Neural progenitor cell (in vitro differentiated cells): ENCODE measurements around the gene WRAP73. TPM values are rescaled to one million over a fixed set of nuclear protein-coding genes. Genes with fewer than 3 reads are reported as not detected.

Experiments used
- DNase-seq: peaks from one replicate; pipeline ENCODE4 v3.0.0-alpha.2; 2016; ENCODE audit warnings: low spot score
- H2AFZ ChIP-seq: fragments of 200-600 bp; sonication (generic); replicated peaks from 2 replicates; pipeline ENCODE4 v1.6.1; 2016; ENCODE audit warnings: antibody characterized with exemption
- H3F3A ChIP-seq: fragments of 200-600 bp; sonication (generic); 2 replicates; pipeline ENCODE4 v1.6.1; 2016; ENCODE audit warnings: antibody characterized with exemption, low read depth
- H3K27ac ChIP-seq: fragments of 200-600 bp; sonication (generic); 2 replicates; pipeline ENCODE4 v1.5.1; 2016; ENCODE audit warnings: mild to moderate bottlenecking
- H3K27me3 ChIP-seq: fragments of 200-600 bp; sonication (generic); 2 replicates; pipeline ENCODE4 v1.6.1; 2016; ENCODE audit warnings: mild to moderate bottlenecking, moderate library complexity
- H3K36me3 ChIP-seq: fragments of 200-600 bp; sonication (generic); 2 replicates; pipeline ENCODE4 v1.5.1; 2016
- H3K4me1 ChIP-seq: fragments of 200-600 bp; sonication (generic); 2 replicates; pipeline ENCODE4 v1.6.1; 2016; ENCODE audit warnings: mixed run types
- H3K4me2 ChIP-seq: fragments of 200-600 bp; sonication (generic); 2 replicates; pipeline ENCODE4 v1.6.1; 2016
- H3K4me3 ChIP-seq: fragments of 200-600 bp; sonication (generic); 2 replicates; pipeline ENCODE4 v1.5.1; 2016
- H3K79me2 ChIP-seq: fragments of 200-600 bp; sonication (generic); 2 replicates; pipeline ENCODE4 v1.6.1; 2016; ENCODE audit warnings: low read depth
- H3K9ac ChIP-seq: fragments of 200-600 bp; sonication (generic); 2 replicates; pipeline ENCODE4 v1.6.1; 2016
- H3K9me3 ChIP-seq: fragments of 200-600 bp; sonication (generic); 2 replicates; pipeline ENCODE4 v1.5.1; 2016; ENCODE audit warnings: low read depth
- H4K20me1 ChIP-seq: fragments of 200-600 bp; sonication (generic); 2 replicates; pipeline ENCODE4 v1.6.1; 2016; ENCODE audit warnings: low read depth
- H3K27ac Mint-ChIP-seq: 3 replicates; pipeline ENCODE4 v1.8.0; 2021; ENCODE audit warnings: mixed read lengths
- H3K27me3 Mint-ChIP-seq: 2 replicates; pipeline ENCODE4 v1.8.0; 2022; ENCODE audit warnings: low read depth, mild to moderate bottlenecking, inconsistent platforms, moderate library complexity, mixed read lengths; ENCODE audit not compliant: insufficient read depth
- H3K36me3 Mint-ChIP-seq: 3 replicates; pipeline ENCODE4 v1.8.0; 2021; ENCODE audit warnings: mixed read lengths
- H3K4me1 Mint-ChIP-seq: 3 replicates; pipeline ENCODE4 v1.8.0; 2021; ENCODE audit warnings: mixed read lengths
- H3K4me3 Mint-ChIP-seq: 3 replicates; pipeline ENCODE4 v1.8.0; 2021; ENCODE audit warnings: mild to moderate bottlenecking, moderate library complexity, mixed read lengths
- H3K9me3 Mint-ChIP-seq: 3 replicates; pipeline ENCODE4 v1.8.0; 2020; ENCODE audit warnings: mixed read lengths
- EZH2 ChIP-seq: fragments of 200-600 bp; sonication (generic); IDR thresholded peaks from 2 replicates; pipeline ENCODE4 v1.6.1; 2017; ENCODE audit warnings: antibody characterized with exemption, mild to moderate bottlenecking, moderate library complexity
- EZH2phosphoT487 ChIP-seq: fragments of 200-600 bp; sonication (generic); IDR thresholded peaks from 2 replicates; pipeline ENCODE4 v1.6.1; 2017; ENCODE audit warnings: antibody characterized with exemption
- total RNA-seq: library from RNA; depleted of rRNA; stranded (reverse); fragments of >200 nt; gene quantifications from 2 replicates; pipeline ENCODE4 v1.2.3, GENCODE V29; 2015; ENCODE audit warnings: low replicate concordance
- TF ChIP-seq, protein P1 (sequence below): fragments of 200-600 bp; sonication (generic); IDR thresholded peaks from 2 replicates; pipeline ENCODE4 v1.5.1; 2017; ENCODE audit warnings: antibody characterized with exemption, mild to moderate bottlenecking

The WRAP73 gene
- total RNA-seq, 1 donor from 2014 or later: 12.0 TPM

DNA sequence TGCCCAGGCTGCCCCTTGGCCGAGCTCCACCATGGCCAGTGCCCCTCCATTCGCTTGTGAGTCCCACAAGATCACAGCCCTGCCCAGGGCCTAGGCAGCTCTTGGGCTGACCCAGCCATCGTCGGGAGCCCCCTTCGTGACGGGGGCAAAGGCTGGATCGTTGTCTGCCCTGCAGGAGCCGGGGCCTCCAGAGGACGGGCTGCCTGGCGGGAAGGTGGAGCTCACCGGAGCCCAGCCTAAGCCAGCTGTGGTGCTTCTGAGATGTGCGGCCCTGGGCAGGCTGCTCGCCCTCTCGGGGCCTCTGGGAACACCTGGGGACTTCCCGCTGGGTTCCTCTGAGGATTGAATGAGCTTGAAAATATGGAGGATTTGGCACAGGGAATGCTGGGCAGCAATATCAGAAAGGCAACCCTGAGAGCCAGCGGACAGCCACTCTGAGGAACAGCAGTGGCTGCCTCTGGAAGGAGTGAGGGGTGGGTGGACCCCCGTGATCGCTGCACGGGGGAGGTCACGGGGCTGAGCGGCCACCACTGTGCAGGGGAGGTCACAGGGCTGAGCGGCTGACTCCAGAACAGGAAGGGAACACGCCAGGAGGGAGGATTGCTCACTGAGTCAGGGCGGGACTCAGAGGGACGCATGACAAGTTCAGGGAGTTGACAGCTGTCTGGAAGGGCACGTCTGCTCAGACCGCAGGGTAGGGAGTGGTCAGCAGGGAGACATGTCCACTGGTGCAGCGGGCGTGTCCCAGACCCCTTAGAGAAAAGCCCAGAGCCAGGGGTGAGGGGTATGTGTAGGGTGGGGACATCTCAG lies 21.7 kb upstream of the WRAP73 start:
- H3K27me3 Mint-ChIP-seq: peaks cover 15% of the 10 kb centered on the region
- no peak overlapping the region for H3K27ac ChIP-seq
- no peak overlapping the region for H3K4me2 ChIP-seq
- no peaks in the 10 kb centered on the region for H4K20me1 ChIP-seq
- no peak overlapping the region for H3K9ac ChIP-seq
- no peak overlapping the region for H3K4me3 ChIP-seq
- no peaks in the 10 kb centered on the region for H3F3A ChIP-seq
- peaks cover 44% of the 10 kb centered on the region for H3K27me3 ChIP-seq
- H3K36me3 ChIP-seq: no peaks in the 10 kb centered on the region
- no peaks in the 10 kb centered on the region for H3K9me3 ChIP-seq
- no peak for DNase-seq
- peaks cover 3% of the 10 kb centered on the region for H3K36me3 Mint-ChIP-seq
- no peaks in the 10 kb centered on the region for H3K4me1 ChIP-seq
- H2AFZ ChIP-seq: no peak overlapping the region
- peaks cover 26% of the 10 kb centered on the region for H3K4me1 Mint-ChIP-seq
- H3K79me2 ChIP-seq: no peaks in the 10 kb centered on the region
- no peaks in the 10 kb centered on the region for H3K9me3 Mint-ChIP-seq
- peak overlapping the region; percentile 87 for H3K27ac Mint-ChIP-seq
- H3K4me3 Mint-ChIP-seq: peak overlapping the region; percentile 33
- no peak for TF ChIP-seq EZH2
- TF ChIP-seq, protein P1, sequence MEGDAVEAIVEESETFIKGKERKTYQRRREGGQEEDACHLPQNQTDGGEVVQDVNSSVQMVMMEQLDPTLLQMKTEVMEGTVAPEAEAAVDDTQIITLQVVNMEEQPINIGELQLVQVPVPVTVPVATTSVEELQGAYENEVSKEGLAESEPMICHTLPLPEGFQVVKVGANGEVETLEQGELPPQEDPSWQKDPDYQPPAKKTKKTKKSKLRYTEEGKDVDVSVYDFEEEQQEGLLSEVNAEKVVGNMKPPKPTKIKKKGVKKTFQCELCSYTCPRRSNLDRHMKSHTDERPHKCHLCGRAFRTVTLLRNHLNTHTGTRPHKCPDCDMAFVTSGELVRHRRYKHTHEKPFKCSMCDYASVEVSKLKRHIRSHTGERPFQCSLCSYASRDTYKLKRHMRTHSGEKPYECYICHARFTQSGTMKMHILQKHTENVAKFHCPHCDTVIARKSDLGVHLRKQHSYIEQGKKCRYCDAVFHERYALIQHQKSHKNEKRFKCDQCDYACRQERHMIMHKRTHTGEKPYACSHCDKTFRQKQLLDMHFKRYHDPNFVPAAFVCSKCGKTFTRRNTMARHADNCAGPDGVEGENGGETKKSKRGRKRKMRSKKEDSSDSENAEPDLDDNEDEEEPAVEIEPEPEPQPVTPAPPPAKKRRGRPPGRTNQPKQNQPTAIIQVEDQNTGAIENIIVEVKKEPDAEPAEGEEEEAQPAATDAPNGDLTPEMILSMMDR: no peak
- no peak for TF ChIP-seq EZH2phosphoT487

DNA sequence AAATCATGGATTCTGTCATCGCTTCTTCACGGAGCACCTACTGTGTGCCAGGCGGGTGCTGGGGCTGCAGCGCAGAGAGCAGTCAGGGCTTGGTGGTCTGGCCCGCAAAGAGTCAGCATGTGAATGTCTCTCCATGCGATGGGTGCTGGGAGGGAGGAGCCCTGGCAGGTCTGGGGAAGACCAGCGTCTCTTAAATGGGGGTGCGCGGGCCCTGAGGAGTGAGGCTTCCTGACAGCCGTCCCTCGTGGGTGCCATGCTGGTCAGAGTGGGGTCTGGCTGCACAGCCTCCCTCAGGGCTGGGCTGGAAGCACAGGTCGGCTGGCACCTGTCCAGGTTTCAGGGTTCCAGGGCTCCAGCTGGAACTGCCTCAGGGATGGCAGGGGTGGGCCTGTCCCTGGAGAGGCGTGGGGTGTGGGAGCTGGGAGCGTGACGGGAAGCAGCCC lies 20.9 kb upstream of the WRAP73 start:
- no peak for DNase-seq

DNA sequence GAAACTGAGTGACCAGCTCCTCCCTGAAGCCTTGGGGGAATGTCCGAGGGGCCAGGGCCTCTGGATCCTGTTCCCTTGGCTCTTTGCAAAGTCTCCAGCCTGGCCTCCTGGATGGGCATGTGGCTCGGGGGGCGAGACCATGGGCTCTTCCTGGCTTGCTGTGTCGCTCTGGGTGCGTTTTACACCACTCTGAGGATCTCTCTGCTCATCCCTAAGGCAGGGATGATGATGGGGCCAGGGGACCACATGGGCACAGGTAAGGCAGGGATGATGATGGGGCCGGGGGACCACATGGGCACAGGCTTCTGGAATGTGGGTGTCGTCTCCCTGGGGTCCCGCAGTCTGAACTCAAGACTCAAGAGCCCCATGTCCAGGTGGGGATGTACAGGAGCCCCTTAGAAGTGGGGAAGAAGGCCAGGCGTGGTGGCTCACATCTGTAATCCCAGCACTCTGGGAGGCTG lies 20.1 kb upstream of the WRAP73 start:
- Histone ChIP-seq H3K79me2 (no peaks in the 10 kb centered on the region), H3K27me3 (peaks cover 44% of the 10 kb centered on the region), H3K9me3 (no peaks in the 10 kb centered on the region), H4K20me1 (no peaks in the 10 kb centered on the region), H3K9ac (no peak overlapping the region), H3K4me3 (no peak overlapping the region), H3K27ac (no peak overlapping the region), H2AFZ (no peak overlapping the region), H3K4me2 (no peak overlapping the region), H3F3A (no peaks in the 10 kb centered on the region), H3K36me3 (no peaks in the 10 kb centered on the region), H3K4me1 (no peaks in the 10 kb centered on the region)
- TF ChIP-seq, protein P1: no peak
- TF ChIP-seq EZH2phosphoT487: no peak
- TF ChIP-seq EZH2: no peak
- DNase-seq: no peak
- Mint-ChIP-seq H3K4me1 (peaks cover 32% of the 10 kb centered on the region), H3K4me3 (no peak overlapping the region), H3K36me3 (peaks cover 3% of the 10 kb centered on the region), H3K27ac (no peak overlapping the region), H3K27me3 (peaks cover 13% of the 10 kb centered on the region), H3K9me3 (no peaks in the 10 kb centered on the region)

More for the DNA sequence above, 20.9 kb upstream of the WRAP73 start:
- TF ChIP-seq EZH2: no peak
- TF ChIP-seq EZH2phosphoT487: no peak
- TF ChIP-seq, protein P1: no peak
- no peaks in the 10 kb centered on the region for H4K20me1 ChIP-seq
- Mint-ChIP-seq H3K4me3 (no peak overlapping the region), H3K27me3 (peaks cover 13% of the 10 kb centered on the region), H3K4me1 (peaks cover 32% of the 10 kb centered on the region), H3K36me3 (peaks cover 3% of the 10 kb centered on the region), H3K9me3 (no peaks in the 10 kb centered on the region), H3K27ac (no peak overlapping the region)
- H3K27ac ChIP-seq: no peak overlapping the region
- H3K4me1 ChIP-seq: no peaks in the 10 kb centered on the region
- H3K4me2 ChIP-seq: no peak overlapping the region
- H3K36me3 ChIP-seq: no peaks in the 10 kb centered on the region
- H3F3A ChIP-seq: no peaks in the 10 kb centered on the region
- no peaks in the 10 kb centered on the region for H3K9me3 ChIP-seq
- no peak overlapping the region for H2AFZ ChIP-seq
- H3K9ac ChIP-seq: no peak overlapping the region
- no peaks in the 10 kb centered on the region for H3K79me2 ChIP-seq
- H3K27me3 ChIP-seq: peaks cover 44% of the 10 kb centered on the region
- H3K4me3 ChIP-seq: no peak overlapping the region
